Measurements from ENCODE around the gene GPC6. TPM values are rescaled to one million over a fixed set of nuclear protein-coding genes. Genes with fewer than 3 reads are reported as not detected.

GPC6 gene
- polyA plus RNA-seq, 1 donor (not counting 4 experiments of a cell fraction or from before 2014, with no cell fraction given), result 0.42 TPM

GRCh38 chr13:93420206-93420605, 193.6 kb downstream of the GPC6 start:
- no peaks in the 10 kb centered on the region for H4K20me1 ChIP-seq (ENCODE audit: control insufficient read depth, extremely low read depth, insufficient read depth, low read length)
- H3K79me2 ChIP-seq (ENCODE audit: control insufficient read depth, insufficient read depth, low read length), result no peaks in the 10 kb centered on the region
- no peaks in the 10 kb centered on the region for H3K36me3 ChIP-seq (ENCODE audit: control insufficient read depth in 2 of 2, extremely low read depth in 1 of 2, insufficient read depth in 2 of 2, low read length in 2 of 2)
- no peak for TF ChIP-seq EZH2 (IDR thresholded peaks at IDR 0.05; ENCODE audit: low read length)
- no peak for TF ChIP-seq CTCF (optimal IDR thresholded peaks at IDR 0.05 in 1 of 3, IDR thresholded peaks at IDR 0.05 in 1 of 3, conservative IDR thresholded peaks at IDR 0.05 in 1 of 3; ENCODE audit: extremely low read depth in 1 of 3, insufficient read depth in 2 of 3, low read length in 3 of 3)
- H3K9ac ChIP-seq (ENCODE audit: control insufficient read depth, extremely low read depth, insufficient read depth, low read length), result no peak overlapping the region
- DNase-seq (ENCODE audit: low read depth, low spot score), result no peak
- no peak overlapping the region for H2AFZ ChIP-seq (ENCODE audit: control insufficient read depth, low read length)
- H3K9me3 ChIP-seq (ENCODE audit: control insufficient read depth, low read depth, low read length), result no peaks in the 10 kb centered on the region
- H3K4me1 ChIP-seq (ENCODE audit: control insufficient read depth, extremely low read depth, insufficient read depth, low read length), result no peaks in the 10 kb centered on the region
- no peak overlapping the region for H3K4me2 ChIP-seq (ENCODE audit: control insufficient read depth, extremely low read depth, insufficient read depth, low read depth, low read length)
- dilution Hi-C loops (cut with MboI; ENCODE audit: extremely low pct_ligation_motif_present, low sequenced_read_pairs), result no loop called here
- H3K27me3 ChIP-seq (ENCODE audit: control insufficient read depth, extremely low read depth, insufficient read depth, low read length), result no peaks in the 10 kb centered on the region
- FAIRE-seq, result no peak
- H3K9me1 ChIP-seq (ENCODE audit: control insufficient read depth, extremely low read depth, insufficient read depth, low read length), result no peaks in the 10 kb centered on the region
- no peak overlapping the region for H3K4me3 ChIP-seq (ENCODE audit: control insufficient read depth in 2 of 3, extremely low read depth in 1 of 3, insufficient read depth in 2 of 3, low read depth in 1 of 3, low read length in 3 of 3)
- H3K27ac ChIP-seq (ENCODE audit: control insufficient read depth, insufficient read depth, low read length), result no peak overlapping the region

- TF ChIP-seq CTCF (optimal IDR thresholded peaks at IDR 0.05 in 1 of 3, IDR thresholded peaks at IDR 0.05 in 1 of 3, conservative IDR thresholded peaks at IDR 0.05 in 1 of 3; ENCODE audit: extremely low read depth in 1 of 3, insufficient read depth in 2 of 3, low read length in 3 of 3), result no peak
- no peak for TF ChIP-seq EZH2 (IDR thresholded peaks at IDR 0.05; ENCODE audit: low read length)
- FAIRE-seq, result no peak
Measured at GRCh38 chr13:93420887-93421286, 194.3 kb downstream of the GPC6 start.

More at GRCh38 chr13:93420887-93421286, 194.3 kb downstream of the GPC6 start:
- Histone ChIP-seq H2AFZ (ENCODE audit: control insufficient read depth, low read length) (no peak overlapping the region), H3K4me2 (ENCODE audit: control insufficient read depth, extremely low read depth, insufficient read depth, low read depth, low read length) (no peak overlapping the region), H3K9me1 (ENCODE audit: control insufficient read depth, extremely low read depth, insufficient read depth, low read length) (no peaks in the 10 kb centered on the region), H3K27me3 (ENCODE audit: control insufficient read depth, extremely low read depth, insufficient read depth, low read length) (no peaks in the 10 kb centered on the region), H3K4me3 (ENCODE audit: control insufficient read depth in 2 of 3, extremely low read depth in 1 of 3, insufficient read depth in 2 of 3, low read depth in 1 of 3, low read length in 3 of 3) (no peak overlapping the region), H4K20me1 (ENCODE audit: control insufficient read depth, extremely low read depth, insufficient read depth, low read length) (no peaks in the 10 kb centered on the region), H3K27ac (ENCODE audit: control insufficient read depth, insufficient read depth, low read length) (no peak overlapping the region), H3K9me3 (ENCODE audit: control insufficient read depth, low read depth, low read length) (no peaks in the 10 kb centered on the region), H3K36me3 (ENCODE audit: control insufficient read depth in 2 of 2, extremely low read depth in 1 of 2, insufficient read depth in 2 of 2, low read length in 2 of 2) (no peaks in the 10 kb centered on the region), H3K9ac (ENCODE audit: control insufficient read depth, extremely low read depth, insufficient read depth, low read length) (no peak overlapping the region), H3K79me2 (ENCODE audit: control insufficient read depth, insufficient read depth, low read length) (no peaks in the 10 kb centered on the region), H3K4me1 (ENCODE audit: control insufficient read depth, extremely low read depth, insufficient read depth, low read length) (no peaks in the 10 kb centered on the region)
- DNase-seq (ENCODE audit: low read depth, low spot score), result no peak
- dilution Hi-C loops (cut with MboI; ENCODE audit: extremely low pct_ligation_motif_present, low sequenced_read_pairs), result no loop called here

Measured in keratinocyte (primary cell).